Epithelial cell of proximal tubule (primary cell): ENCODE measurements around the gene OR4K5. TPM values are rescaled to one million over a fixed set of nuclear protein-coding genes. Genes with fewer than 3 reads are reported as not detected.
A peak's percentile ranks its signal among the peaks of the same experiment; 100 is the strongest.

Experiments used
- DNase-seq: peaks from one replicate; pipeline ENCODE4 v3.0.0-alpha.2; 2011; ENCODE audit warnings: low read depth
- H3K4me3 ChIP-seq: 2 replicates; pipeline ENCODE4 v1.5.1; 2011; ENCODE audit warnings: low read depth, mild to moderate bottlenecking, low read length
- total RNA-seq: library from RNA; depleted of rRNA; stranded (reverse); fragments of >200 nt; gene quantifications from 2 replicates; pipeline ENCODE4 v1.2.3, GENCODE V29; 2015
- TF ChIP-seq, protein P1 (sequence below): conservative IDR thresholded peaks from 2 replicates; pipeline ENCODE4 v1.5.1; 2012; ENCODE audit warnings: low read depth, mild to moderate bottlenecking, low read length

Gene OR4K5, protein sequence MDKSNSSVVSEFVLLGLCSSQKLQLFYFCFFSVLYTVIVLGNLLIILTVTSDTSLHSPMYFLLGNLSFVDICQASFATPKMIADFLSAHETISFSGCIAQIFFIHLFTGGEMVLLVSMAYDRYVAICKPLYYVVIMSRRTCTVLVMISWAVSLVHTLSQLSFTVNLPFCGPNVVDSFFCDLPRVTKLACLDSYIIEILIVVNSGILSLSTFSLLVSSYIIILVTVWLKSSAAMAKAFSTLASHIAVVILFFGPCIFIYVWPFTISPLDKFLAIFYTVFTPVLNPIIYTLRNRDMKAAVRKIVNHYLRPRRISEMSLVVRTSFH
- not detected in 2 replicates for total RNA-seq

DNA sequence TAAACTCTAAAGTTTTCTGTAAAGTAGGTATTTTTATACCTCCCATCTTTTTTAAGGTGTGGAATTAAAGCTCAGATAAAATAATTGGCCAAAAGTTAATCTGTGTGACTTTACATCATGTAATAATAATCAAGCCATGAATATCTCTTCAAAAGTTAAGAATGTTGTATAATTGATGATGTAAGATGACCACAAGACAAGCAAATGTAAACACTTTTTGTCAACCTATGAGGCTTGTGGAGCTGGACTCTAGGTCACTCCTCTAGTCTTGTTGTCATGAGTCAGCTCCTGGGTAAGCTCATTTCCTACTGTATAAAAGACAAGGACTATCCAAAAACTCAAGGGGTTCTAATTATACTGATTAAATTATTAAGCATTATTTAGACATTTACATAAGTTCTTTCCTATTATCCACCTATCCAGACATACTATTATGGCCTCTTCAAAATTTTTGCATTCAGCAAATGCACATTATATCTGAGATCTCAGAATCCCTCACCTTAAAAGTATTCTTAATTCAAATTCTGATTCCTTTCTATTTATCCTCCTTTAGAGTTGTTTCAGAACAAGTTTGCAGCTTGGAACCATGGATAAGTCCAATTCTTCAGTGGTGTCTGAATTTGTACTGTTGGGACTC lies at the start of gene OR4K5:
Gene OR4K5 (plus strand): TSS at position 587 of the 637 bp plus-strand sequence. CDS start 0 bp downstream, at position 587.
- TF ChIP-seq, protein P1, sequence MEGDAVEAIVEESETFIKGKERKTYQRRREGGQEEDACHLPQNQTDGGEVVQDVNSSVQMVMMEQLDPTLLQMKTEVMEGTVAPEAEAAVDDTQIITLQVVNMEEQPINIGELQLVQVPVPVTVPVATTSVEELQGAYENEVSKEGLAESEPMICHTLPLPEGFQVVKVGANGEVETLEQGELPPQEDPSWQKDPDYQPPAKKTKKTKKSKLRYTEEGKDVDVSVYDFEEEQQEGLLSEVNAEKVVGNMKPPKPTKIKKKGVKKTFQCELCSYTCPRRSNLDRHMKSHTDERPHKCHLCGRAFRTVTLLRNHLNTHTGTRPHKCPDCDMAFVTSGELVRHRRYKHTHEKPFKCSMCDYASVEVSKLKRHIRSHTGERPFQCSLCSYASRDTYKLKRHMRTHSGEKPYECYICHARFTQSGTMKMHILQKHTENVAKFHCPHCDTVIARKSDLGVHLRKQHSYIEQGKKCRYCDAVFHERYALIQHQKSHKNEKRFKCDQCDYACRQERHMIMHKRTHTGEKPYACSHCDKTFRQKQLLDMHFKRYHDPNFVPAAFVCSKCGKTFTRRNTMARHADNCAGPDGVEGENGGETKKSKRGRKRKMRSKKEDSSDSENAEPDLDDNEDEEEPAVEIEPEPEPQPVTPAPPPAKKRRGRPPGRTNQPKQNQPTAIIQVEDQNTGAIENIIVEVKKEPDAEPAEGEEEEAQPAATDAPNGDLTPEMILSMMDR, result no peak
- no peak for DNase-seq

DNA sequence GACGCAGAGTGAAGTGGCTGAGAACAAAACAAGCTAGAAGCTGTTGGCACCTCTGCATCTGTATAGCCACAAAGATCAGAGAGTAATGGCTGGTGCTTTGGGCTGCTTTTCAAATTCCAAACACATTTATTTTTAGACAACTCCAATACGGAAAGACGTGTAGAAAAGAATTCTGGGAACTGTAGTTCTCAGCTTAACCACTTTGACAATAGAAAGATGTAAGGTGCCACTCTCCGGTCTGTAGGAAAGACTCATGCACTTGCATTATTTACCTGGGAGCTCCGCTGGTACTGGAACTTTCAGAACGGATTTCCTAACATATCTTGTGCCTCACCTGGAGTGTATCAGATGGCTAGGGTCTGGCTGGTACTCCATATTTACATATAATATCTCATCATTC lies 47.2 kb upstream of the OR4K5 start:
- no peak overlapping the region for H3K4me3 ChIP-seq
- DNase-seq, result no peak
- TF ChIP-seq, protein P1, result no peak

More for the DNA sequence above, at the start of gene OR4K5:
- H3K4me3 ChIP-seq, result no peak within 1 kb of the TSS

DNA sequence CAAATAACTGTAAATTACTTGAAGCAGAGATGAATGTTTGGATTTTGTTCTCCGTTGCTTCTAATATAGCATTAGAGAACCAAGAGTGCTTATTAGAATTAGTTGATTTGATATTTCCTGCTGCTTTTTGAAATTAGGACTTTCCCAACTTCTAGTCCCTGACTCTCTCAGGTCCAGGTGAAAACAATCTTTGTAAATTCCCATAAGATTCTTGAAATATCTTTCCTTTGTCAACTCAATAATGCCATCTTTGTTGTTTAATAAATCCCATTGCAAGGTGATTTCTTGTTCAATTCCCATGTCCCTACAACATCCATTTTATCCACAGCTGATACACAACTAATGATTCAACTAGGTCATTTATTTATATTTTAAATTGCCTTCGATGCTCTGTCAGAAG lies 45.6 kb upstream of the OR4K5 start, which contains the start of gene OR4K2:
Gene OR4K2 (plus strand): TSS at position 301 of the 400 bp plus-strand sequence. CDS start 1,126 bp downstream, outside the sequence.
- no peak for DNase-seq
- TF ChIP-seq, protein P1, result no peak

DNA sequence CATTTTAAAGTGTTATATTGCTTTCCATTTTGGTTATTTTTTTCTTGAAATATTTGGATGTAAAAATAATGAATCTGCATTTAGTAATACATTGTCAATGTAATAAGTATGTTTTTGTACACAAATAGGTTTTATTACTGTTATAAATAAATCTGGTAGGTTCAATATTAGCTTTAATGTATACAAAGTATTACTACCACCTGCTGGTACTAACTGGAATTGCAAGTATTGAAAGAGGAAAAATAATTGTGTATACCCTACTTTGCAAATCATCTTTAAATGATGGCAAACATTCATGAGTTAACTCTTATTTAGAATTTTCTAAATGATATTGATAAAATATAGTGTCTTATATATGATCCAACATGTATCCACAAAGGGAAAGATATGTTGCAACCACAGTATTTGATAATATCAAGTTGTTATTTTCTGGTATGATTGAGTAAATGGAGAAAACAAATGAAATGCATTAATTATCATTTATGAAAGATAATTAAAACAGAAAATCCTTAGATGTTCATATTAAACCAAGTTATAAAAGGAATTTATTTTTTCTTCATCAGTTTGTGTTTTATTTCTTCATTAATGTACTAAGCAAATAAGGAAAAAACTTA lies 42.3 kb upstream of the OR4K5 start:
- no peak overlapping the region for H3K4me3 ChIP-seq
- TF ChIP-seq, protein P1, result peak; percentile 30
- no peak for DNase-seq

More for the DNA sequence above, 45.6 kb upstream of the OR4K5 start, which contains the start of gene OR4K2:
- no peak within 1 kb of the TSS for H3K4me3 ChIP-seq

DNA sequence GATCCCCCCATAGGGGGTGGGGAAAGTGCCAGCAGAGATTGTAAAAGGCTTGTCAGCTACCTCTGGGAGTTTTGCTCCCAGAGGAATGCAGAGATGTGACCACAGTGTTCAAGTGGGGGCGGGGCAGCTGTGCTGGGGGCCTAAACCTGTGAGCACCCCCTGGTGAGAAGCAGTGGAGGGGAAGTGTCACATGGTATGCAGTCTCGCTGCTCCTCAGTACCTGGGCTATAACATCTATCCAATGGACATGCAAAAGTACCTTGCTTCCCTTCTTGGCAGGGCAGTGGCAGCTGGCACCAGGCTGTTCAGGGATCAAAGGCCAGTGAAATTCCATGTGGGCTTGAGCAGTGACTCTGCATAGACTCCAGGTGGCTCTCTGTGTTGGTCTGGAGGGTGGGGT lies 25.1 kb upstream of the OR4K5 start:
- DNase-seq, result no peak
- no peak overlapping the region for H3K4me3 ChIP-seq
- TF ChIP-seq, protein P1, result no peak

DNA sequence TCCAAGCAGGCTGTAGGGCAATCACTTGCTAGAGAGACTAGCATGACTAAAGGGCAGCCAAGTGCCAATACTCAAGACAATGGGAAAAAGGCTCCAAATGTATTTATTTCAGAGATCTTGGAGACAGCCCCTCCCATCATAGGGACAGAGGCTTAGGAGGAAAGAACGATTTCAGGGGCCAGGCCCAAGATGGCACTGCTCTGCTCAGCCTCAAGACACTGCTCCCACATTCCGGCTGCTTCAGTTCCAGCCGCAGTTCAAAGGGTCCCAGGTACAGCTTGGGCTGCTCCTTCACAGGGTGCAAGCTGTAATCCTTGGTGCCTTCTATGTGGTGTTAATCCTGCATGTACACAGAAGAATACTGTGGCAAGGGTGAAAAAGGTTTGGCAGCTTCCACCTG lies 19.4 kb upstream of the OR4K5 start:
- no peak for DNase-seq
- TF ChIP-seq, protein P1, result no peak
- H3K4me3 ChIP-seq, result no peak overlapping the region
